Ecto neural progenitor cell (in vitro differentiated cells): ENCODE measurements around the gene CCR3.

Experiments used
- DNase-seq: peaks from one replicate; pipeline ENCODE4 v3.0.0-alpha.2; 2018; ENCODE audit warnings: low spot score

Gene CCR3

GRCh38 chr3:46276497-46277099 is 34.3 kb downstream of the CCR3 start:
- peak; percentile 54 for DNase-seq

DNA sequence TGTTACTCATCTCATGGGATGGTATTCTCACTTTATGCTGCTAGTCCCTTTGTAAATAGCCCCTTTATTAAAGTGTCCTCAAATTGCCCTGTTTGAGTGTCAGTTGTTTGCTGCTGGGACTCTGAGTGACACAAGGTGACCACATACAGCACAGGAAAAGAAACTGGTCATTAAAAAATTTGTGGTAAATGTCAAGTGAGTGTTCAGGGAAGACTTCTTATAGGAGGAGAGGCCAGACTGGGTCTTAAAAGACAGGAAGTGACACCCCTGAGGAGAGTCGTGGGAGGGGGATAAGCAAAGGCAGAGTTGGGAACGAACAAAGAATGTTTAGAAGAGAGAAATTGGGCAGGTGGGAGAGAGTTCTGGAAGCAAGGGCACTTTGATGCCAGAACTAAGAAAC is 35.2 kb downstream of the CCR3 start:
- DNase-seq: no peak

DNA sequence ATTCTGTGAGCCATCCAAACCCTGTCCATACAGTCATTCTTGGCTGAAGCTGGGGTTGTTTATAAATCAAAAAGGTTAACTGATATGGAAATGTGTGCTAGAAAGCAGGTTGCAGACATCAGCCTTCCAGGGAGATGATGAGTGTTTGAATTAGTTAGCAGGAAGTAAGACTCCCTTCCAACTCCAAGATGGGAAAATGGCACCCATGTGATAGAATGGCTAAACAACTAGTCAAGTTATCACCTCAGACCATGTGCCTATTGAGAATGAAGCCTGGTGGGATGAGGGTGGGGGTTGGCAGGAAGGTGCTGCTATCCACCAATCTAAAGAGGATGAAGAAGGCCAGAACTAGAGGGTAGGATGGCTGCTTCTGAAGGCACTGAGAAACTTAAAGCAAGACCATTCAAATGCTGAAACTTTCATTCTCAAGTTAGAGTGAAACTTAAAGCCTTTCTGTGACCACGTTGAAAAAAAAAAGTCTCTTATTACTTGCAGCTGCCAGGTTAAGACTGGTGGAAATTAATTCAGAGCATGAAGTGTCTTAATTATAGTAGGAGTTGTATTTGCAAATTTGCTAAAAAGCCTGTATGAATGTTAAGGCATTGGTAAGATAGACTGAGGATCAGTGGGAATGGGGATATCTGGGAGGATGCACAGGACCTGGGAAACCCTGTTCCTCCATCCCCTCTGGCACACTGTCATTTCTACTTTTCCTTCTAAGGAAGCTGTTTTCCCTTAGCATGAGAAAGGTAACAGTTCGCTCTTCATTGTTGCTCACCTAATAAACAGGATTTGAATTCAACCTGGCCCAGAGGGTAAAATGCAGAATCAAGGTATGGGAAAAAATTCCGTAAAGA is 36.8 kb downstream of the CCR3 start:
- no peak for DNase-seq

DNA sequence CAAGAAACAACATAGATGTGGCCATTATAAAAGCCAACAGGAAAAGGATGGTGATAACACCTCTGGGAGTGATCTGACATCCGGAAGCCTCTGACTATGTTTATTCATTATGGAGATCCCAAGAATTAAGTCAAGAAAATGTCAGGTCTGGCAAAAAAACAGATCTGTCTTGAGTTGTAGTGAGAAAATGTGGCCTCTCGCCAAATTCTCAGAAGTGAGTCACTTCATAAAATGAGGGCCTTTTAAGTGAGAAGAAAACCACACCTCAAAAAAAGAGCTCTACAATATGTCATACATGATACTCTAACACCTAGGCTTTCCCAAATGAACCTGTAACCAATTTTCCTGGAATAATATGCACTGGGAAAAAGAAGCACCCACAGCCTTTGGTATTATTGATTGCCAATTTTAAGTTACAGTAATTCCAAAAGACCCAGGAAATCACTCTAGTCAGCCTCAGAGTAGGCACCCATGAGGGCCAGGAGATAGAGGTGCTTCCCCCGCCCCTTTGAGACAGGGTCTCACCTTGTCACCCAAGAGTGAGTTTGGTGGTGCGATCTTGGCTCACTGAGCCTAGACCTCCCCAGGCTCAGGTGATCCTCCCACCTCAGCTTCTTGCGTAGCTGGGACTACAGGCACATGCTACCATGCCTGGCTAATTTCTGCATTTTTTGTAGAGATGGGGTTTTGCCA is 38.0 kb downstream of the CCR3 start:
- no peak for DNase-seq

- DNase-seq: no peak
Measured at GRCh38 chr3:46281551-46281950, 39.3 kb downstream of the CCR3 start.

DNA sequence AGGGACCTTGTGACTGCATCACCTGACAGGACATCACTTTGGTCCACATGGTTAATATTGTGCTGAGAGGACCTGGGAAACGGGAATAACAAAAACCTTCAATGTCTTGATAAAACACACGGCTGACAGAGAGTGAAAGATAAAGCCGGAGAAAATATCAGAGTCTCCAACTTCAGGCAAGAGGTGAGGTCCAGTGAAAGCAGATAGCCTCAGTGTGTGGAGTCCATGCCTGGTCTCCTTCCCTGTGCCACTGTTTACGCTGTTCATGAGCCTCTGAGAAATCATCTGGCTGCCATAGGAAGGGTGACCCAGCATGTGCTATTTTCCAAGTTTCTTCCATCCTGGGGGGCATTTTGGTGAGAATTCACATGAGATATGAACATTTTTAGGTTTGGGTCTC is 39.8 kb downstream of the CCR3 start:
- DNase-seq: no peak

- no peak for DNase-seq
Measured at GRCh38 chr3:46282696-46283095, 40.4 kb downstream of the CCR3 start.

DNA sequence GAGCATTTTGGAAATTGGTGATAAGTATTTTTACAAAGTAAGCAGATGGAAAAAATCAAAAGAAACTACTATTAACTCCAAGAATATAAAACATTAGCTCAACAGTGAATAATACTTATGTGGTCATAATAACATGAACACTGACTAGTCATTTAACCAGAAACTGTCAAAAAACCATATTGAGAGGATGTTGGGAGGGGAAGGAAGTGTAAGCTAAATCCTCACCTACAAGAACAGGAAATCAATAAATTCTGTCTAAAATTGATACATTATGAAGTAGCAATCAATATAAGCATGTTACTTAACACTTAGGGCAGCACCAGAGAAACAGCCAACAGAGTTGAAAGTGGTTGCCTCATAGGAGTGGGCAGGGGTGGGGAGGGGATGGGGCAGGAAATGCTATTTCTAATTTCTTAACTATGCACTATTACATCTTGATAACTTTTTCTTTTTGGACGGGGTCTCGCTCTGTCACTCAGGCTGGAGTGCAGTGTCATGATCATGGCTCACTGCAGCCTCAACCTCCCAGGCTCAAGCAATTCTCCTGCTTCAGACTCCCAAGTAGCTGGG is 41.7 kb downstream of the CCR3 start:
- DNase-seq: no peak

- no peak for DNase-seq
Measured at GRCh38 chr3:46284981-46285683, 42.9 kb downstream of the CCR3 start.

- no peak for DNase-seq
Measured at GRCh38 chr3:46285931-46286619, 43.8 kb downstream of the CCR3 start.

DNA sequence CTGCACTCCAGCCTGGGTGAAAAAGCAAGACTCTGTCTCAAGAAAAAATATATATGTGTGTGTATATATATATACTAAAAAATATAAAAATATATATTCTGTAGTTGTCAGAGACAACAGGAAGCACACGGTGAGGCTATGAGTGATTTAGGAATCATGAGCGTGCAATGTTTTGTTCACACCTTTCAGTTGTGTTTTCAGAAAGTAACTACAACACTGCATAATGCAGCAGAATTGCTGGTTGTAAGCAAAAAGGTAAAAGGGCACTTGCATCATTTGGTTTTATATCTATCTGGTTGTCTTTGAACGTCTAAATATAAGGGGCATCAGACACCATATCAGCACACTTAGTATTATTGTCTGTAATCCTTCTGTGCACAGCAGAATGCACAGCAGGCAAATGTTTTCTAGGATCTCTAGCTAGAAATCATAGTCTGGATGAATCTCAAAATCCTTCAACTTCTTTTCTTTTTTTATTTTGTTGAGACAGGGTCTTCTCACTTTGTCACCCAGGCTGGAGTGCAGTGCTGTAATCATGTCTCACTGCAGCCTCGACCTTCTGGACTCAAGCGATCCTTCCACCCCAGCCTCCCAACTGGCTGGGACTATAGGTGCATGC is 44.8 kb downstream of the CCR3 start:
- DNase-seq: no peak

DNA sequence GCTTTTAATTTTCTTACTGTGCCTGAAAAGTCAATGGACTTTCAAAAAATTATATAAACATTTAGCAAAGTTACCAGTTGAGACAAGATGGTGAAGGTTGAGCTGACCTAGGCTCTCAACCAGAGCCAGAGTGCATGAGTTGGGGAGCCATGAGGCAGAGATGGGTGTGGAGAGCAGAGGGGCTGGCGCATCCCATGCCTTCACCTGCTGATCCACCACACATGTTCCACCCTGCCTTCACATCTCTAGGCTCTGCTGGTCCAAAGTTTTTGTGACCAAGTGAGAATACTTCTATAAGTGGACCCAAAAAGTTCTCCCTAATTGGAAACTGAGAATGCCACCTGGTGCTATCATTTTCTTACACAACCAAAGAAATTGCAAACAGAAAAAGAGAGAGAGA is 47.3 kb downstream of the CCR3 start:
- DNase-seq: no peak

GRCh38 chr3:46289966-46290365 is 47.7 kb downstream of the CCR3 start:
- no peak for DNase-seq

- DNase-seq: no peak
Measured at GRCh38 chr3:46291046-46291445, 48.8 kb downstream of the CCR3 start.

DNA sequence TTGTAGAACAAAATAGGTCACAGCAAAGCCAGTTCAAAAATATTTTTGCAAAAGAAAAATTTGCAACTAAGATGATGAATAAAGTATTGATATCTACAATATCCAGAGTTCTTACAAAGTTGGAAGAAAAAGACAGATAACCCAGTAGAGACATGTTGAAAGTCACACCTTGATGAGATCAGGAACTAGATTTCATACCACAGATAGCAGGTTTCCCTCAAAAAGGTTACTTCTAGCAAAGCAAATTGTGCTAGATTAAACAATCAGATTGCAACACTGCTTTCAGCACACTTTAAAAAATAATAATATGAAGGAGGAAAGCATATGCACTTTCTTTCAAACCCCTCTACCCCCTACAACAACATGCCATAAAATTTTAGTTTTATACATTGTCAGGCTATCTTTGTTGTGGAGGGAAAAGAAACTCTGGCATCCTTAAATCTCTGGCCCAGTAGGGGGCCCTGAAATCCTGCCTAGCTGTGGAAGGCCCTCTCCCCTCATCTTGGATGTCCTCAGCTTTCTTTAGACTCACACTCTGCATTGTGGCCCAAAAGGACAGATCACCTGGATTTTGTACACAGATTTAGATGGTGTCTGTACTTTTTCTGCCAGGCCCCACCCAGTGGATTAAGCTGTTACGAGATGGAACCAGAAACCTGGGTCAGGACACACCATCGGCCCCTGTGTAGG is 50.9 kb downstream of the CCR3 start:
- no peak for DNase-seq

DNA sequence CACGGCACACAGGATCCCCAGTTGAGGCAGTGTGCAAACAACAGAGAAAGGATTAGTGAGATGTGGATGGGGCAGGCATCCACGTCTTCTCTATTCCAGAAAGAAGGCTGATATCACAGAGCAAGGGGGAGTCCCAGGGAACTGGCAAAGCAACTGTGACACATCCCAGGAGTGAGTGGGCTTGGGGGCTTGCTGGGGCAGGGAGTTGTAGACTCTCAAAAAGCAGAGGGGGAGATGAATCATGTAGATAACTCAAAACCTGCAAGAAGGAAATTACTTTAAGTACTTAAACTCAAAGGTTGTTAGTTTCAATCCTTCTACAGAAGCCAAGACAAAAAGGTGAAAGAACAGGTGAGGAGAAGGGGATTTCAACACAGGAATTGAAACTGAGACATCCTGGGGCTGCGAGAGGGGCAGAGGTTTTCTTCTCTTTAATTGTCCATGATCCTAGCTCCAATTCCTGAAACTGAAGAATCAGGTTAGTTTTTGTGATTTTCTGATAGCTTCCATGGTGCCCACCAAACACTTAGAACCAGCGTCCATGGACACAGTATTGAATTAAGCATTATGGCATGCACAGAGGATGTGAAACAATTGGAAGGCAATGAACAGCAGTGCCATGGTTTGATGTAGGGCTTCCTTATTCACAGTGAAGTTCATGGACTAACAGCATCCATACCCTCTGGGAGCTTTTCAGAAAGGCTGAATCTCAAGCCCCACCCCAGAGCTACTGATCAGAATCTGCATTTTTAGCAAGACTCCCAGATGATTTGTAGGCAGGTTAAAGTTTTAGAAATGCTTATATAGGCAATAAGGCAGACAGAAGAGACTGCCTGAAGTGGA is 52.0 kb downstream of the CCR3 start:
- no peak for DNase-seq

DNA sequence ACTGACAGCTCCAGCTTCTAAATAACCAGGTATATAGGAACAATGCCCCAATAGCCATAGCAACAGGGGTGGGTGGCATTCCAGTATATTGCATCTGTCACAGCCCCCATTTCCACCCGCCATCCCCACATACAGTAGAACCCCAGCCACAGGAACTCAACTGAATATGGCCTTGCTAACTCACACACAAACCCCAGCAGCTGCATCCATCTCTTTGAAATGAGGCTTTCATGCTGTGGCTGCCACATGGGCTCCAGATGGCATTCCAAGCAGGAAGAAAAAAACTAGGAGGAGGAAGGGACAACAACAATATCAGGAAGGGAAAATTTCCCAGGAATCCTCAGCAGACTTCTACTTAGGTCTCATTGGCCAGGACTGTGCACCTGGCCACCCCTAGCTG is 54.6 kb downstream of the CCR3 start:
- no peak for DNase-seq

- no peak for DNase-seq
Measured at GRCh38 chr3:46297658-46298423, 55.6 kb downstream of the CCR3 start.
